Prostate gland (tissue), 2 donors: ENCODE results near the gene FANCF. TPM values are rescaled to one million over a fixed set of nuclear protein-coding genes. Genes with fewer than 3 reads are reported as not detected.

Source experiments
- DNase-seq: peaks from one replicate; pipeline ENCODE4 v3.0.0-alpha.2; 2019; ENCODE audit warnings: low spot score
- H3K27ac ChIP-seq, 2 donors: fragments of 200-600 bp; sonication (generic); 2 replicates each; pipeline ENCODE4 v1.5.1; 2017 to 2019
- H3K27me3 ChIP-seq: fragments of 200-600 bp; sonication (generic); replicated peaks from 2 replicates; pipeline ENCODE4 v1.5.1; 2019; ENCODE audit not compliant: insufficient read depth
- H3K36me3 ChIP-seq, 2 donors: fragments of 200-600 bp; sonication (generic); 1 replicate in 1 of 2; 2 replicates in 1 of 2; pipeline versions ENCODE4 v1.5.1 to v1.8.1; 2017 to 2019
- H3K4me1 ChIP-seq: fragments of 200-600 bp; sonication (generic); replicated peaks from 2 replicates; pipeline ENCODE4 v1.5.1; 2019
- H3K4me3 ChIP-seq, 2 donors: fragments of 200-600 bp; sonication (generic); 2 replicates each; pipeline ENCODE4 v1.5.1; 2017 to 2019
- H3K9me3 ChIP-seq: fragments of 200-600 bp; sonication (generic); 2 replicates; pipeline ENCODE4 v1.5.1; 2017
- POLR2A ChIP-seq: fragments of 450-650 bp; IDR thresholded peaks from one replicate; pipeline ENCODE4 v1.6.1; 2016; ENCODE audit warnings: antibody characterized with exemption, mild to moderate bottlenecking
- POLR2AphosphoS5 ChIP-seq: sonication (generic); formaldehyde crosslinking; IDR thresholded peaks from one replicate; pipeline ENCODE4 v1.6.1; 2017; ENCODE audit warnings: antibody characterized with exemption
- WGBS: methylation state at CpG from one replicate; pipeline ENCODE4 v1.1.5; 2018; 5-methylcytosine and 5-hydroxymethylcytosine counted together
- intact Hi-C: fragments of 100-400 bp; cut with DNase I; formaldehyde crosslinking; loops from one replicate; pipeline ENCODE4 v1.14.2; 2022
- total RNA-seq, 2 donors: library from RNA; depleted of rRNA; stranded (reverse); fragments of >200 nt; gene quantifications; one replicate each; pipeline ENCODE4 v1.1.0, GENCODE V29; 2016
- TF ChIP-seq, protein P1 (sequence below), 4 experiments: fragments of 200-600 bp in 2 of 4; fragments of 450-650 bp in 2 of 4; sonication (generic) in 2 of 4; IDR thresholded peaks; 1 replicate in 3 of 4; 2 replicates in 1 of 4; pipeline ENCODE4 v1.5.1; 2016 to 2019; ENCODE audit warnings: antibody characterized with exemption in 4 of 4, mild to moderate bottlenecking in 2 of 4, moderate library complexity in 2 of 4

The FANCF gene, protein sequence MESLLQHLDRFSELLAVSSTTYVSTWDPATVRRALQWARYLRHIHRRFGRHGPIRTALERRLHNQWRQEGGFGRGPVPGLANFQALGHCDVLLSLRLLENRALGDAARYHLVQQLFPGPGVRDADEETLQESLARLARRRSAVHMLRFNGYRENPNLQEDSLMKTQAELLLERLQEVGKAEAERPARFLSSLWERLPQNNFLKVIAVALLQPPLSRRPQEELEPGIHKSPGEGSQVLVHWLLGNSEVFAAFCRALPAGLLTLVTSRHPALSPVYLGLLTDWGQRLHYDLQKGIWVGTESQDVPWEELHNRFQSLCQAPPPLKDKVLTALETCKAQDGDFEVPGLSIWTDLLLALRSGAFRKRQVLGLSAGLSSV
- 10 to 100 TPM; 13.1 to 26.0 TPM for total RNA-seq

DNA sequence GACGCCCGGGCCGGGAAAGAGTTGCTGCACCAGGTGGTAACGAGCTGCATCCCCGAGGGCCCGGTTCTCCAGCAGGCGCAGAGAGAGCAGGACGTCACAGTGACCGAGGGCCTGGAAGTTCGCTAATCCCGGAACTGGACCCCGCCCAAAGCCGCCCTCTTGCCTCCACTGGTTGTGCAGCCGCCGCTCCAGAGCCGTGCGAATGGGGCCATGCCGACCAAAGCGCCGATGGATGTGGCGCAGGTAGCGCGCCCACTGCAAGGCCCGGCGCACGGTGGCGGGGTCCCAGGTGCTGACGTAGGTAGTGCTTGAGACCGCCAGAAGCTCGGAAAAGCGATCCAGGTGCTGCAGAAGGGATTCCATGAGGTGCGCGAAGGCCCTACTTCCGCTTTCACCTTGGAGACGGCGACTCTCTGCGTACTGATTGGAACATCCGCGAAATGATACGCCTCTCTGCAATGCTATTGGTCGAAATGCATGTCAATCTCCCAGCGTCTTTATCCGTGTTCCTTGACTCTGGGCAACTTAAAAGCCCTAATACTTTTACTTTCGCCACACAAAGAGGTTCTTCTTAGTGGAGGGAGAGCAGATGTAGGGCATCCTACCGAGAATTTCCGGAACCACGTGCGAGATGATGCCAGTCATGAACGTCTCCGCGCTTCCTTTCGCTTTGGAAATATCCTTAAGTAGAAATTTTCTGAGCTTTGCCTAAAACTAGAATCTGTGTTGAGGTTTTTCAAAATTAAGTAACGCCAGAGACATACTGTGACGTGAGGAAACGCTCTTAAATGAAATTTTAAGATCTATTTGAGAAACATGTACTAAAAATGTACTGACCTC lies at the start of gene FANCF:
FANCF (minus strand) TSS at position 376 of the 840 bp plus-strand sequence; CDS start at position 363, 13 bp downstream.
- peak within 1 kb of the TSS; percentile 78 to 89 for H3K4me3 ChIP-seq
- H3K27me3 ChIP-seq: no peaks in the 10 kb centered on the region
- peak within 1 kb of the TSS; percentile 86 to 89 for H3K27ac ChIP-seq
- peak; percentile 97 for DNase-seq
- peak; percentile 90 for TF ChIP-seq POLR2AphosphoS5
- peak; percentile 63 for TF ChIP-seq POLR2A
- TF ChIP-seq, protein P1, sequence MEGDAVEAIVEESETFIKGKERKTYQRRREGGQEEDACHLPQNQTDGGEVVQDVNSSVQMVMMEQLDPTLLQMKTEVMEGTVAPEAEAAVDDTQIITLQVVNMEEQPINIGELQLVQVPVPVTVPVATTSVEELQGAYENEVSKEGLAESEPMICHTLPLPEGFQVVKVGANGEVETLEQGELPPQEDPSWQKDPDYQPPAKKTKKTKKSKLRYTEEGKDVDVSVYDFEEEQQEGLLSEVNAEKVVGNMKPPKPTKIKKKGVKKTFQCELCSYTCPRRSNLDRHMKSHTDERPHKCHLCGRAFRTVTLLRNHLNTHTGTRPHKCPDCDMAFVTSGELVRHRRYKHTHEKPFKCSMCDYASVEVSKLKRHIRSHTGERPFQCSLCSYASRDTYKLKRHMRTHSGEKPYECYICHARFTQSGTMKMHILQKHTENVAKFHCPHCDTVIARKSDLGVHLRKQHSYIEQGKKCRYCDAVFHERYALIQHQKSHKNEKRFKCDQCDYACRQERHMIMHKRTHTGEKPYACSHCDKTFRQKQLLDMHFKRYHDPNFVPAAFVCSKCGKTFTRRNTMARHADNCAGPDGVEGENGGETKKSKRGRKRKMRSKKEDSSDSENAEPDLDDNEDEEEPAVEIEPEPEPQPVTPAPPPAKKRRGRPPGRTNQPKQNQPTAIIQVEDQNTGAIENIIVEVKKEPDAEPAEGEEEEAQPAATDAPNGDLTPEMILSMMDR (IDR thresholded peaks at IDR 0.05): peak in 2 of 4 experiments; percentile 6 to 15
- H3K36me3 ChIP-seq: no peaks in the 10 kb centered on the region
- no peaks in the 10 kb centered on the region for H3K9me3 ChIP-seq
- 1% methylated on average over 35 of the region's 55 CpGs for WGBS
- H3K4me1 ChIP-seq: no peaks in the 10 kb centered on the region
- intact Hi-C loops: no loop called here

DNA sequence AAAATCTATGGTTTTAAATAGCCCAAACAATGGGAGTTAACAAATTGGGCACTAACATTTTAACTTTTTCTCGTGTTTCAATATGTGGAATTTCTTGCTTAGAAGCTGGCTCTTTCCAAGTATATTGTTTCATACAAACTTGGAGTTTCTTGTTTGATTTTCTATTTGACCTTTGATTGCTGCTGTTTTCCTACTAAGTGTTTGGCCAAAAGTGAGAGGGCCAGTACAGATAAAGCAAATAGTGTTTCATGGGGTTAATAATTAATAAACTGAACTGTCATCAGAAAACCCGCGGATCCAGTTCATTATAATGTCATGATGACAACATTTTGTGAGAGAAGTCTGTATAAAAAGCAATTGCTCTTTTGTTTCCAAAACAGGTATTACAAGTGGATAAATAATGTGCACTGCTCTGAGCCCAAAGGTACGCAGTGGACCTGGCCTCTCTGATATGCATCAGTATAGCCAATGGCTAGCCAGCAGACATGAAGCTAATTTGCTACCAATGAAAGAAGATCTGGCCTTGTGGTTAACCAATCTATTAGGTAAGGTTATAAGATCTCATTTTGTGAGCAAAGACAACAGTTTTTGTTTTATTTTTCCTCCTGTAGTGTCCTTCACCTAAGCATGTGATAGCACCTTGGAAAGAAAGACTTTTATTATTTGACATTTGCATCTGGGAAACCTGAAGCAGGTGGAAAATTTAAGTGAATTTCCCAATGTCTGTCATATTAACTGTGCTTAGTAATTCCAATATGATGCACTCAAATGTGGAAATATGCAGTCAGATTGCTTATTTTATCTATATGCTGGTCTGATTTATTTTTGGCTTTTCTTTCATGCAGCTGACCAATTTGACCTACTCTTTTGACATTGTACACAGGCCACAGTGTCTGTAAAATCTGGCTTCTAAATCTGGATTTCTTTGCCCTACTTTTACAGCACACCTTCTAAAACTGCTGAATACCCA lies 49.1 kb upstream of the FANCF start:
- H3K4me1 ChIP-seq: no peaks in the 10 kb centered on the region
- H3K4me3 ChIP-seq: no peak overlapping the region
- TF ChIP-seq, protein P1 (IDR thresholded peaks at IDR 0.05): no peak
- TF ChIP-seq POLR2AphosphoS5 (no peak), POLR2A (no peak)
- no peaks in the 10 kb centered on the region for H3K36me3 ChIP-seq
- H3K9me3 ChIP-seq: no peaks in the 10 kb centered on the region
- intact Hi-C loops: no loop called here
- WGBS: 47% methylated on average over 4 of the region's 4 CpGs
- DNase-seq: no peak
- H3K27me3 ChIP-seq: no peaks in the 10 kb centered on the region
- H3K27ac ChIP-seq: no peak overlapping the region

DNA sequence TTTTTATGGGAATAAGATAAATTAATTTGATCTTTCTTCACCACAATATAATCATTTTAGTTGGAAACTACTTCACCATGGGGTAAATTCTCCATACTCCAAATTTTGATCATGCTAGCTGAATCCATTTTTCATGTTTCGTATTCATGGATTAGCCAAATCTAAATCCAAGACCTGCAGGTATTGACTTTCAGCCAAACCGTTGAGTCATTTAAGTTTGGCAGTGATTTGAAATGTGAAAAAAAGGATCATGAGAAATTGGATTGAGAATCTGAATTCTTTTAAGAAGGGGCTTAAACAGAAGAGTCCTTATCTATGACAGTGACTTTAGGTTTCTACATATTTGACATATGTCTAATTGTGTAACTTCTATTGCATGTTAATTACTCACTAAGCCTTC lies 46.1 kb upstream of the FANCF start:
- Histone ChIP-seq H3K36me3 (no peaks in the 10 kb centered on the region), H3K4me1 (no peaks in the 10 kb centered on the region), H3K27me3 (no peaks in the 10 kb centered on the region), H3K4me3 (no peak overlapping the region), H3K27ac (no peak overlapping the region), H3K9me3 (no peaks in the 10 kb centered on the region)
- 31% methylated on average over 2 of the region's 2 CpGs for WGBS
- no peak for TF ChIP-seq POLR2A
- TF ChIP-seq, protein P1 (IDR thresholded peaks at IDR 0.05): no peak
- no peak for TF ChIP-seq POLR2AphosphoS5
- no peak for DNase-seq
- intact Hi-C loops: no loop called here

DNA sequence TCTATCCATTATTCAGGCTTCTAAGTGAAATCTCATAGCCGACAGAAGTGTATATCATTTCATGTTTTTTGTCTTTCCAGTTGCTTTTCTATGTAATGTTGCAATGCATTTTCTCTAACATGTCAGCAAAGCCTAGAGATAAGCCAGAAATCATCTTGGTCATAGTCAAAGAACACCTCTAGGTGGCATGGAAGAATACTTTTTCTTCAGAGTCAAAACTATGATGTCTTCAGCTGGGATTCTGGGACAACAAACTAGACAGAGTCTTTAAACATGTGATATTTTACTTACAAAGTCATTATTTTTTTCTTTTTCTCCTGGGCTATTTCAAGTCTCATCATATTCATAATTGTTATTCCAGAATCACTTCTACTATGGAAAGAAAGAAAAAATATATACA lies 45.2 kb upstream of the FANCF start:
- DNase-seq: no peak
- Histone ChIP-seq H3K27ac (no peak overlapping the region), H3K36me3 (no peaks in the 10 kb centered on the region), H3K27me3 (no peaks in the 10 kb centered on the region), H3K9me3 (no peaks in the 10 kb centered on the region), H3K4me3 (no peak overlapping the region), H3K4me1 (no peaks in the 10 kb centered on the region)
- WGBS: 100% methylated on average over 1 of the region's 1 CpG
- intact Hi-C loops: no loop called here
- TF ChIP-seq POLR2AphosphoS5: no peak
- TF ChIP-seq, protein P1 (IDR thresholded peaks at IDR 0.05): peak in 1 of 4 experiments; percentile 26
